Cerebellar cortex (tissue), 1 donor: ENCODE data around the gene XPO1.
"Not testable (repeated sequence)": the region's sequence is repeated elsewhere in the genome, so short reads cannot be mapped to it uniquely, and the experiment has no call there.

Experiments used
- DNase-seq: peaks from one replicate; pipeline ENCODE4 v3.0.0-alpha.2; 2015; ENCODE audit warnings: low spot score

The XPO1 gene

DNA sequence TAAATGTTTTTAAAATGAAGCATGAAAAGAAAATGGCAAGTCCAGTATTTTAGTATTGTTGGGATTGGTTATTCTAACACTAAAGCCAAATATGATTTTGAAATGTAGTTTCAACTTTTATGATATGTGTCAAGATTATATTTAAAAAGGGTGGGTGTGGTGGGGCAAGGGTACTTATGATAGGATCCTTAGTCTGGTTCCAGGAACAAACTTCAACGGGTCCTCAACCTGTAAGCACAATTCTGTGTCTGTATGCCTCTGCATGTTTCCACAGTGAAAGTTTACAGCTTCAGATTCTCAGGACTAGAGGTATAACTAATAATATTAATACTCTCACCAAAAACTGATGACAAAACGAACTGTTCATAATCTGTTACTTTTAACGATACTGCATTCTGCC is 73.1 kb downstream of the XPO1 start:
- DNase-seq, result no peak

DNA sequence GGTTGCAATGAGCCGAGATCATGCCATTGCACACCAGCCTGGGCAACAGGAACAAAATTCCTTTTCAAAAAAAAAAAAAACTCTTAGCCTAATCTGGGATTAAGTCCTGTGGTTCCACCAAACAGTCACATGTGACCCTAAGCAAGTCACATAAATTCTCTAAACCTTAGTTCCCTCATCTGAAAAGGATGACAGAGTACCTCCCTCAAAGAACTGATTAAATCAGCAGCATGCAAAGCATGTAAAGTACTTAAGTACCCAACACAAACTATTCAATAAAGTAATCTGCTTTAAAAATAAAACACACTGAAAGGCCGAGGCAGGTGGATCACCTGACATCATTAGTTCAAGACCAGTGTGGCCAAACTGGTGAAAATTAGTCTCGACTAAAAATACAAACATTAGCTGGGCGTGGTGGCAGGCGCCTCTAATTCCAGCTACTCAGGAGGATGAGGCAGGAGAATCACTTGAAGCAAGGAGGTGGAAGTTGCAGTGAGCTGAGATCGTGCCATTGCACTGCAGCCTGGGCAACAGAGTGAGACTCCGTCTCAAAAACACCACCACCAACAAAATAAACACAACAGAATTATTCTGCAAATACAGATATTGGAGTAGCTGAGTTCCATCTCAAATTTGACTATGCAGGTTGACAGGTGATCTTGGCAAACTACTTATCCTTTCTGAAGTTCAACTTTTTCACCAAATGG is 74.2 kb downstream of the XPO1 start:
- peak; percentile 81 for DNase-seq

DNA sequence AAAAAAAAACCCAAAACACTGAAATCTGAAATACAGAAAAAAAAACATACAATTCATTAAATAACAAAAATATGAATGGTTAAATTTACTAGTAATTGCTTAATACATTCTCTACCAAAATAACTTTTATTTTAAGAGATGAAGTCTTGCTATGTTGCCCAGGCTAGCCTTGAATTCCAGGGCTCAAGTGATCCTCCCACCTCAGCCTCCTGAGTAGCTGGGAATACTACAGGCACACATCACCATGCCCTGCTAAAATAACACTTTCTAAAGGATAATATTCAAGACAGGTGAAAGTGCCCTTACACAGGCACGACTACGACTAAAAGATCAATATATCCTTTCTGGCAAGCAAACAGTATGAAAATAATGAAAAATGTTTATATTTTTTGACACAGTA is 76.8 kb downstream of the XPO1 start:
- DNase-seq, result no peak

DNA sequence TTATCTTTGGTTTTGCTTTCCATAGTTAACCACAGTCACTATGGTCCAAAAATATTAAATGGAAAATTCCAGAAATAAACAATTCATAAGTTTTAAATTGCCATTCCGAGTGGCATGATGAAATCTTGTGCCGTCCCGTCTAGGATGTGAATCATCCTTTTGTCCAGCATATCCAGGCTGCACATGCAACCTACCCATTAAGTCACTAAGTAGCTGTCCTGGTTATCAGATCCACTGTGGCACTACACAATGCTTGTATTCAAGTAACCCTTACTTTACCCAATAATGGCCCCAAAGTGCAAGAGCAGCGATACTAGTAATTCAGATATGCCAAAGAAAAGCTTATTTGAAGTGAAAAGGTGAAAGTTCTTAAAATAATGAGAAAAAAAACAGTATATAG is 78.0 kb downstream of the XPO1 start:
- DNase-seq, result no peak

DNA sequence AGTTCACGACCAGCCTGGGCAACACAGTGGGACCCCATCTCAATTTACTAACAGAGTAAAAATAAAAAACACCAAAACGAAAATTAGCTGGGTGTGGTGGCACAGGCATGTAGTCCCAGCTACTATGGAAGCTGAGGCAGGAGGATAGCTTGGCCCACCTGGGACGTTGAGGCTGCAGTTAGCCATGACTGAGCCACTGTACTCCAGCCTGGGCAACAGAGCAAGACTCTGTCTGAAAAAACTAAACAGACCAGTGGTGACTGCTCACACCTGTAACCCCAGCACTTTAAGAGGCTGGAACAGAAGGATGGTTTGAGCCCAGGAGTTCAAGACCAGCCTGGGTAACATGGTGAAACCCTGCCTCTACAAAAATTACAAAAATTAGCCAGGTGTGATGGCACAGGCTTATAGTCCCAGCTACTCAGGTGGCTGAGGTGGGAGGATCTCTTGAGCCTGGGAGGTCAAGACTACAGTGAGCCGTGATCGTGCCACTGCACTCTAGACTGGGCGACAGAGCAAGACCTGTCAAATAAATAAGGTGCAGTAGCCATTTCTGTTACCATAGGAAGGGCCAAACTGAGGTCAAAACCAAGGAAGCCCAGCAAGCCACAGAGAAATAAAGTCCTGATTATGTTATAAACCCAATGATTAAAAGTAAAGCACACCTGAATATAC is 81.3 kb downstream of the XPO1 start:
- no peak for DNase-seq

DNA sequence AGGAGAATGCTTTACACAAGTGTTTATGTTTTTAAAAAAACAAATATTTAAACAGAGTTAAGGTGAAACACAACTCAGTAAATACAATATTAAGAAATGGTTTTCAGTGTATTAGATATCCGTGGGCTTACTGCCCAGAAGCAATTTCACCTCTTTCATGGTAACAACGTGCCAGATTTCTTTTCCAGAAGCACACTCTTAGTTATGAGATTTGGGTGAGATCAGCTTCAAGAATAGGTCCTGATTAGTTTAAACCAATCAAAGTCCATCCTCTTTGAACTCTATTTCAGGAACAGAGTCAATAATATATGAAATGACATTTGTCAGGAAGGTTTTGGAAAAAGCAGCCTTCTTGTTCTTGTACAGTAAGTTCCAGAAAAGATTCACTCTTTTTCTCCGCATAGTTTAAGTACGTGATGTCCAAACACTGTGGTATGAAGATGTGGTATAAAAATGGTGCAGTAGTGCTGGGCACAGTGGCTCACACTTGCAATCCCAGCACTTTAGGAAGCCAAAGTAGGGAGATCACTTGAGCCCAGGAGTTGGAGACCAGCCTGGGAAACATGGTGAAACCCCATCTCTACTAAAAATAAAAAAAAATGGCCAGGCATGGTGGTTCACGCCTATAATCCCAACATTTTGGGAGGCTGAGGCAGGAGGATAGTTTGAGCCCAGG is 81.9 kb downstream of the XPO1 start:
- DNase-seq, result no peak

DNA sequence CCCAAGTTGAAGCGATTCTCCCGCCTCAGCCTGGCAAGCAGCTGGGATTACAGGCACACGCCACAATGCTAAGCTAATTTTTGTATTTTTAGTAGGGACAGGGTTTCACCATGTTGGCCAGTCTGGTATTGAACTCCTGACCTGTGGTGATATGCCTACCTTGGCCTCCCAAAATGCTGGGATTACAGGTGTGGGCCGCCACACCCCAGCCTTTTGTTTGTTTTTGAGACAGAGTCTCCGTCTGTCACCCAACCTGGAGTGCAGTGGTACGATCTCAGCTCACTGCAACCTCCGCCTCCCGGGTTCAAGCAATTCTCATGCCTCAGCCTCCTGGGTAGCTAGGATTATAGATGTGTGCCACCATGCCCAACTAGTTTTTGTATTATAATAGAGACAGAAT is 83.2 kb downstream of the XPO1 start:
- DNase-seq, result not testable (repeated sequence)

DNA sequence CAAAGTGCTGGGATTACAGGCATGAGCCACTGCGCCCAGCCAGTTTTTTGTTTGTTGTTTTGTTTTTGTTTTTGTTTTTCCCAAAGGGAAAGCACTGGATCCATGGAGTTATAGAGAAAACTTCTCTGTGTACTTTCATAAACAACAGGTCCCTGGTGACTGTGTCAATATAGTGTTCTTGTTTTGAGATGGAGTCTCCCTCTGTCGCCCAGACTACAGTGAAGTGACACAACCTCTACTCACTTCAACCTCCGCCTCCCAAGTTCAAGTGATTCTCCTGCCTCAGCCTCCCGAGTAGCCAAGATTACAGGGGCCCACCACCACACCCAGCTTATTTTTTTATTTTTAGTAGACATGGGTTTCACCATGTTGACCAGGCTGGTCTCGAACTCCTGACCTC is 83.8 kb downstream of the XPO1 start:
- no peak for DNase-seq

DNA sequence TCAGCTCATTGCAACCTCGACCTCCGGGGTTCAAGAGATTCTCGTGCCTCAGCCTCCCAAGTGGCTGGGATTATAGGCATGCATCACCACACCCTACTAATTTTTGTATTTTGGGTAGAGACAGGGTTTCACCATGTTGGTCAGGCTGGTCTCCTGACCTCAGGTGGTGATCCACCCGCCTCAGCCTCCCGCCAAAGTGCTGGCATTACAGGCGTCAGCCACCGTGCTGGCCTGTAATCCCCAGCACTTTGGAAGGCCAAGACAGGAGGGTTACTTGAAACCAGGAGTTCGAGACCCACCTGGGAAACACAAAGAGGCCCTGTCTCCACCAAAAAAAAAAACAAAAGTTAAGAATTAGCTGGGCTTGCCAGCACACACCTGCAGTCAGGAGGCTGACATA is 85.8 kb downstream of the XPO1 start:
- no peak for DNase-seq

DNA sequence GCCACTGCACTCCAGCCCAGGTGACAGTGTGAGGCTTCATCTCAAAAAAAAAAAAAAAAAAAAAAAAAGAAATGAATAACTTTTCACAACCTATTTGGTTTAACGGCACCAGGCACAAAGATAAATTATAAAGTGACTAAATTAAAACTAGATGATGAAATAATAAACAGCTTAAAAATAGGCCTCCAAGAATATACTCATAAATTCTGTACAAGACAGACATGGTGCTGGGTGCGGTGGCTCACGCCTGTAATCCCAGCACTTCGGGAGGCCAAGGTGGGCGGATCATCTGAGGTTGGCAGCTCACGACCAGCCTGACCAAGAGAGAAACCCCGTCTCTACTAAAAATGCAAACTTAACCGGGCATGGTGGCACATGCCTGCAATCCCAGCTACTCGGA is 87.0 kb downstream of the XPO1 start:
- DNase-seq, result no peak

DNA sequence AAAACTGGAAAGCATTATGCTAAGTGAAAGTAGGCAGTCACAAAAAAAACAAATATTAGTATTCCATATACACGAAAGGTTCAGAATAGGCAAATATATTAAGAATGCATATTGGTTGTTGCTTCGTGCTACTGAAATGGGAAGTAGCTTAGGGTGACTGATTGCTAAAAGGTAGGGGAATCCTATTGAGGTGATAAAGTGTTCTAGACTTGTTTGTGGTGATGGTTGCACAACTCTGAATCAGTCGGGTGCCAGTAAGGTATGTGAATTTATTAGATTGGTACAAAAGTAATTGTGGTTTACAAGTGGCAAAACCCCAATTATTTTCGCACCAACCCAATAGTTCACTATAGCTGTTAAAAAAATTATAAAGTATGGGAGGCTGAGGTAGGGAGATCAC is 88.0 kb downstream of the XPO1 start:
- no peak for DNase-seq

DNA sequence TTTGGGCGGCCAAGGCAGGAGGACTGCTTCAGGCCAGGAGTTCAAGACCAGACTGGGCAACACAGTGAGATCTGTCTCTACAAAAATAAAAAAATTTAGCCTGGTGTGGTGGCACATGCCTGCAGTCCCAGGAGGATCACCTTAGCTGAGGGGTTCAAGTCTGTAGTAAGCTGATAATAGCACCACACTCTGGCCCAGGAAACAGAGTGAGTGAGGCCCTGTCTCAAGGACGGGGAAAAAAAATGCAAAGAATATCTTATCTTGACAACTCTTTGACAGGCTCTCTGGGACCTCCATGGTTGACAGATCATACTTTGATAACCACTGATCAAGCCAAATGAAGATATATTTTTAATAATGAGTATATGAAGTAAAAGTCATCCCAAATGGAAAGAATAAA is 89.9 kb downstream of the XPO1 start:
- DNase-seq, result no peak

DNA sequence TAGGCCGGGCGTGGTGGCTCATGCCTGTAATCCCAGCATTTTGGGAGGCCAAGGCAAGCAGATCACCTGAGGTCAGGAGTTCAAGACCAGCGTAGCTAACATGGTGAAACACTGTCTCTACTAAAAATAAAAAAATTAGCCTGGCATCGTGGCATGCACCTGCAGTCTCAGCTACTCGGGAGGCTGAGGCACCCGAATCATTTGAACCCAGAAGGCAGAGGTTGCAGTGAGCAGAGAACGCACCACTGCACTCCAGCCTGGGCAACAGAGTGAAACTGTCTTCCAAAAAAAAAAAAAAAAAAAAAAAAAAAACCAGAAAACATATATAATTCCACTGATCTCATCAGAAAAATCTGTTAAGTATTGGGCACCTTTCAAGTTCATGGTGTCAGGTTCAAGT is 91.2 kb downstream of the XPO1 start:
- not testable (repeated sequence) for DNase-seq

DNA sequence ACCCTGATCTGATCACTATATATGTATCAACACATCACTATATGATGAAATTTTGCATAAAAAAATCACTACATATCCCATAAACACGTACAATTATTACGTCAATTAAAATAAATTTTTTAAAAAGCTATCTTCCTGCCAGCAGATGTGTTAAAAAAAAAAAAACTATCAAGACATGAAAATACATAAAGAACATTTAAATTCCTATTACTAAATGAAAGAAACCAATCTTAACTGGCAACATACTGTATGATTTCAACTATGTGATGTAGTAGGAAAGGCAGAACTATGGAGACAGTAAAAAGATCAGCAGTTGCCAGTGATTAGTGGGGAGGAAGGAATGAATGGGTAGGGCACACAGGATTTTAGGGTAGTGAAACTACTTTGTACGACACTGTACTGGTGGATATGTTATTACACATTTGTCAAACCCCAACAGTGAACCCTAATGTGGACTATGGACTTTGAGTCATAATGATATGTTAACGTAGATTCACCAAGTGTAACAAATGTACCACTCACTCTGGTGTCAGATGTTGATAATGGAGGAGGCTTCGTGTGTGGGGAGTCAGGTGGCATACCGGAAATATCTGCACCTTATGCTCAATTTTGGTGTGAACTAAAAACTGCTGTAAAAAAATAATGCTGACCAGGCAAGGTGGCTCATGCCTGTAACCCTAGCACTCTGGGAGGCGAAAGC is 94.7 kb downstream of the XPO1 start:
- DNase-seq, result no peak

DNA sequence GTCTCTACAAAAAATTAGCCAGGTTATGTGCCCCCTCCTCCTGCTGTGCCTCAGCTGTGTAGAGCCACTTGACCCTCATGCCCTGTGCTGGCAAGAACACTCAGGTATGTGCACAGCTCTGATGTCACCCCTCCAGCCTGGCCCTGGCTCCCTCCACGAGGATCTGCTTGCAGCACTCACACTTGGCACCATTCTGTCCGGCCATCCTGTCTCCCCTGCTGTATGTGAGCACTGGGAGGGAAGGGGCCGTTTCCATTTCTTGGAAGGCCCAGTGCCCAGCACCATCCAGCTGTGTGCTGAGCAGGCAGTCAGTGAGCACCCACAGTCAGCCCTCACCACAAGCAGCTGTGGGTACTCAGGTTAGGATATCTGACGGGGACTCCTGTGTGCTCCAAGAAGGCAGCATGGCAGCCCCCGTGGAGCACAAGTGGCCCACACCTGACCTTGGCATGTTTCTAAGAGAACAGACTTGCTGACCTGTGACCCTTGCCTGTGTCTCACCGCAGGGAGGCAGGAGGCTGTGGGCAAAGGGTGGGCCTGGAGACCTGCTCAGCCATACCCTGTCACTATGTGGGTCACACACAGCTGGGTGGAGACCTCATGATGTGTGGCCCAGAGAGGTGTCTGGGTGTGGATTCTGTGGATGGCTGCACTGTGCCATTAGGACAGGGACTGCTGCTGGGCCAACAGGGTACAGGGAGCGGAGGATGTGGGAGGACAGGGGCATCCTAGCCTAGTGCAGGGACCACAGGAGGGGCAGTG is 98.7 kb downstream of the XPO1 start:
- DNase-seq, result no peak

DNA sequence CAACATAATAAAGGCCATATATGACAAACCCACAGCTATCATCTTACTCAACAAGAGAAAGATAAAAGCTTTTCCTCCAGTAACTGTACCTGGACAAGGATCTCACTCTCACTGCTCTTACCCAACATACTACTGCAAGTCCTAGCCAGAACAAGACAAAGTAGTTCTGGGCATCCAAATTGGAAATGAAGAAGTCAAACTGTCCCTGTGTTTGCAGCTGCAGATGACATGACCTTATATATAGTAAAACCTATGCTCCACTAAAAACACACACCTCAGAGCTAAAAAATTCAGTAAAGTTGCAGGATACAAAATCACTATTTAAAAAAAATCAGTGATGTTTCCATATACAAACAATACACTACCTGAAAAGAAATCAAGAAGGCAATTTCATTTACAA is 99.5 kb downstream of the XPO1 start:
- no peak for DNase-seq

DNA sequence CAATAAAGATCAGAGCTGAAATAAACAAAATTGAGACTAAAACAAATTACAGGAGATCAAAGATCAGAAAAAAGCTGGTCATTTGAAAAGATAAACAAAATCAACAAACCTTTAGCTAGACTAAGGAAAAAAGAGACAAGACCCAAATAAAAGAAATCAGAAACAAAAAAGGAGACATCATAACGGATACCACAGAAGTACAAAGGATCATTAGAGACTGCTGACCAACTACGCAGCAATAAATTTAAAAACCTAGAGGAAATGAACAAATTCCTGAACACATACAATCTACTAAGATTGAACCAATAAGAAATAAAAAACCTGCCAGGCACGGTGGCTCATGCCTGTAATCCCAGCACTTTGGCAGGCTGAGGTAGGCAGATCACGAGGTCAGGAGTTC is 101.0 kb downstream of the XPO1 start:
- DNase-seq, result no peak

DNA sequence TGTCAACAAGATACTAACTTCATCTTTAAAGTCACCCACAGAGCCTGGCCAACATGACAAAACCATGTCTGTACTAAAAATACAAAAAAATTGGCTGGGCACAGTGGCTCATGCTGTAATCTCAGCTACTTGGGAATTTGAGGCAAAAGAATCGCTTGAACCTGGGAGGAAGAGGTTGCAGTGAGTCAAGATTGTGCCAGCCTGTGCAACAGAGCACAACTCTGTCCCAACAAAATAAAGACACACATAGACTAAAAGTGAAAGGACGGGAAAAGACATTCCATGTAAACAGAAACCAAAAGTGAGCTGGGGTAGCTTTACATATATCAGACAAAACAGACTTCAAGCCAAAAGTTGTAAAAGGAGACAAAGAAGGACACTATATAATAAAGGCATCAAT is 102.1 kb downstream of the XPO1 start:
- DNase-seq, result no peak

DNA sequence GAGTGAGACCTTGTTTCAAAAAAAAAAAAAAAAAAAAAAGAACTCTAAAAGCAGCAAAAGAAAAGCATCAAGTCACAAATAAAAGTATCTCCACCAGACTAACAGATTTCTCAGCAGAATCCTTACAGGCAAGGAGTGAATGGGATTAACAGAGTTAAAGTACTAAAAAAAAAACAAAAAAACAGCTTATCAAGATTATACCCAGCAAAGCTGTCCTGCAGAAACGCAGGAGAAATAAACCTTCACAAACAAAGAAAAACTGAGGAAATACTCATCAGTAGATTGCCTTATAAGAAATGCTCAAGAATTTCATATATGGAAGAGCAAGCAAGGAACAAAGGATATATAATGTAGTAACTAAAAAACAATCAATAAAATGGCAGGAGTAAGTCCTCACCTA is 102.9 kb downstream of the XPO1 start:
- no peak for DNase-seq

DNA sequence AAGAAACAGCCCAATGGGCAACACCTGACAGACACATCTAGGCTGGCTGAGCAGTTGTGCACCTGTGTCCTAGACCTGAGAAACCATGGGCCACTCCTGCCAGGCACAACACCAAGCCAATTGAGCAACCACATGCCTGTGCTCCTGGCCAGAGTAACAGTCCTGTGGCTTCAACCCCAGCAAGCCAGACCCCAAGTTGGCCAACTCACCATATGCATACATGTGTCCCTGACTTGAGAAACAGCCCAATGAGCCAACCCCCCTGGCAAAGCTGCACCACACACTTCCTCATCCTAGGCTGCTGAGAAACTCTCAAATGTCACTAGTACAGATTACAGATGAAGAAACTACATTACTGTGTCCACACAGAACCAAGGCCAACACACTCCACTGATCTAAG is 103.8 kb downstream of the XPO1 start:
- DNase-seq, result no peak

DNA sequence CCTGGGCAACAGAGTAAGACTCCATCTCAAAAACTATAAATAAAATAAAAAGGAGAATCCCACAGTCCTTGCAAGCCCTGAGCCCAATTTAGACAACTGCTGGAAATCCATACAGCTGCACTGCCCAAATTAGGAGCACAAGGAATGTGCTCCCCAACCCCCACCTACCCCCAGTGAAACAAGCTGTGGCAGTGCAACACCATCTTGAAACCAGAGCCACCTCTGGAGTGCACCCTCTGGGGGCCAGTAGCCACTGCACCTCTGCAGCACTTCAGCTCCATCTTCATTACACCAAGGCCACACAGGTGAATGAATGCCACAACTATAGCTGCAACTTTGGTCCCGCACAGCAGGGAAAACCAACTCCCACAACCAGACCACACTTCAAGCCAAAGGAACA is 104.5 kb downstream of the XPO1 start:
- no peak for DNase-seq

DNA sequence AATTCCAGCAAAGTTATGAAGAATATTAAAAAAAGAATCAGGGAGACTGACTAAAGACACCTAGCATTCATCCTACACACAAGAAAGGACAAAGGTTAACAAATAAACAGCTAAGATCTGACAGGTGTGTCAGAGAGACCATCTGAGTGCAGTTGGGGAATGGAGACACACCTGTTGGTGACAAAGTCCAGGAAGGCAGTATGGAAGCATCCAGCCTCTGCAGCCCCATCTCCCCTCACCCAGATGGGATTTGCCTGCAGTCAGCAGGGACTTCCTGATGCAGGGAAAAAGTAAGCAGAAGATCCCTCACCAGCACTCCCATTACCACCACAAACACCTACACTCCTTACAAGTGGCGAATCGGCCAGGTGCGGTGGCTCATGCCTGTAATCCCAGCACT is 105.2 kb downstream of the XPO1 start:
- no peak for DNase-seq
